ENCODE data around the gene PIGK.

PIGK gene

DNA sequence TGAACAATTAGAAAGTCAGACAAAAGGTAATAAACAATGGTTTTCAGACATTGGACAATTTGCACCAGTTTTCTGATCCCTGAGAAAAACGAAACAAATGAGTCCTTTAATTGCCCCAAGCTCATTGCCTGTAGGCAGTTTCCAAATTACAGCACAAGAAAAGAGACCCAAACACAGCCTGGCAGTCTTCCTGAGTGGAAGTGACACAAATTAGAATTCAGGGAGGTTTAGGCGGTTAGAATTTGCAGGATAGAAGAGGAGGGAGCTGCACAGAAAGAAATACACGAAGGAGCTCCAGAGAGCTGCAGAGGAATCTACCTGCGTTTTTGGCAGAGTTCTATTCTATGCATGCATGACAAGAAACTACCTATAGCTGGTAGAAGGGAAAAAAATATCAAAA, 115.7 kb downstream of the PIGK start:
- ATAC-seq = no peak
- no peak for TF ChIP-seq ZNF8 (CRISPR knock-in tag; IDR thresholded peaks at IDR 0.05)
- TF ChIP-seq, protein P1, sequence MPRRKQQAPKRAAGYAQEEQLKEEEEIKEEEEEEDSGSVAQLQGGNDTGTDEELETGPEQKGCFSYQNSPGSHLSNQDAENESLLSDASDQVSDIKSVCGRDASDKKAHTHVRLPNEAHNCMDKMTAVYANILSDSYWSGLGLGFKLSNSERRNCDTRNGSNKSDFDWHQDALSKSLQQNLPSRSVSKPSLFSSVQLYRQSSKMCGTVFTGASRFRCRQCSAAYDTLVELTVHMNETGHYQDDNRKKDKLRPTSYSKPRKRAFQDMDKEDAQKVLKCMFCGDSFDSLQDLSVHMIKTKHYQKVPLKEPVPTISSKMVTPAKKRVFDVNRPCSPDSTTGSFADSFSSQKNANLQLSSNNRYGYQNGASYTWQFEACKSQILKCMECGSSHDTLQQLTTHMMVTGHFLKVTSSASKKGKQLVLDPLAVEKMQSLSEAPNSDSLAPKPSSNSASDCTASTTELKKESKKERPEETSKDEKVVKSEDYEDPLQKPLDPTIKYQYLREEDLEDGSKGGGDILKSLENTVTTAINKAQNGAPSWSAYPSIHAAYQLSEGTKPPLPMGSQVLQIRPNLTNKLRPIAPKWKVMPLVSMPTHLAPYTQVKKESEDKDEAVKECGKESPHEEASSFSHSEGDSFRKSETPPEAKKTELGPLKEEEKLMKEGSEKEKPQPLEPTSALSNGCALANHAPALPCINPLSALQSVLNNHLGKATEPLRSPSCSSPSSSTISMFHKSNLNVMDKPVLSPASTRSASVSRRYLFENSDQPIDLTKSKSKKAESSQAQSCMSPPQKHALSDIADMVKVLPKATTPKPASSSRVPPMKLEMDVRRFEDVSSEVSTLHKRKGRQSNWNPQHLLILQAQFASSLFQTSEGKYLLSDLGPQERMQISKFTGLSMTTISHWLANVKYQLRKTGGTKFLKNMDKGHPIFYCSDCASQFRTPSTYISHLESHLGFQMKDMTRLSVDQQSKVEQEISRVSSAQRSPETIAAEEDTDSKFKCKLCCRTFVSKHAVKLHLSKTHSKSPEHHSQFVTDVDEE (CRISPR knock-in tag; IDR thresholded peaks at IDR 0.05) = no peak
- TF ChIP-seq ZNF70 (CRISPR knock-in tag; IDR thresholded peaks at IDR 0.05) = no peak
- TF ChIP-seq, protein P2, sequence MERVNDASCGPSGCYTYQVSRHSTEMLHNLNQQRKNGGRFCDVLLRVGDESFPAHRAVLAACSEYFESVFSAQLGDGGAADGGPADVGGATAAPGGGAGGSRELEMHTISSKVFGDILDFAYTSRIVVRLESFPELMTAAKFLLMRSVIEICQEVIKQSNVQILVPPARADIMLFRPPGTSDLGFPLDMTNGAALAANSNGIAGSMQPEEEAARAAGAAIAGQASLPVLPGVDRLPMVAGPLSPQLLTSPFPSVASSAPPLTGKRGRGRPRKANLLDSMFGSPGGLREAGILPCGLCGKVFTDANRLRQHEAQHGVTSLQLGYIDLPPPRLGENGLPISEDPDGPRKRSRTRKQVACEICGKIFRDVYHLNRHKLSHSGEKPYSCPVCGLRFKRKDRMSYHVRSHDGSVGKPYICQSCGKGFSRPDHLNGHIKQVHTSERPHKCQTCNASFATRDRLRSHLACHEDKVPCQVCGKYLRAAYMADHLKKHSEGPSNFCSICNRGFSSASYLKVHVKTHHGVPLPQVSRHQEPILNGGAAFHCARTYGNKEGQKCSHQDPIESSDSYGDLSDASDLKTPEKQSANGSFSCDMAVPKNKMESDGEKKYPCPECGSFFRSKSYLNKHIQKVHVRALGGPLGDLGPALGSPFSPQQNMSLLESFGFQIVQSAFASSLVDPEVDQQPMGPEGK (CRISPR knock-in tag; IDR thresholded peaks at IDR 0.05; ENCODE audit: borderline replicate concordance) = no peak

DNA sequence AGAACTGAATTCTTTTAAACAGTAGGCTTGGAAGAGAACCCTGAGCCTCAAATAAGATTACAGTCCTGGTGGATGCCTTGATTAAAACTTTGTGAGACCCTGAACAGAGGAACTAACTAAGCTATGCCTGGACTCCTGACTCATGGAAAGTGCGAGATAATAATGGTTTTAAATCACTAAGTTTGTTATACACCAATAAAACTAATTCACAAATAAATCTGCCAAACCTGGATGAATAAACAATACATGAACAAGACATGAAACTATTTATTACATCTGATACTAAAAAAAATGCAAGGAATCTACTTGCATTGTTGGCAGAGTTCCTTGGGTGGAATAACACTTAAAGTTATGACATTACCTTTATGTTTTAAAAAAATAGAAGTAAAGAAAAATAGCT, 118.4 kb downstream of the PIGK start:
- TF ChIP-seq, protein P1 (CRISPR knock-in tag; IDR thresholded peaks at IDR 0.05) = no peak
- TF ChIP-seq ISL1 (CRISPR knock-in tag; IDR thresholded peaks at IDR 0.05) (peak; percentile 89), ZNF8 (CRISPR knock-in tag; IDR thresholded peaks at IDR 0.05) (no peak), GLIS3 (CRISPR knock-in tag; IDR thresholded peaks at IDR 0.05) (no peak), BACH2 (CRISPR knock-in tag; IDR thresholded peaks at IDR 0.05; ENCODE audit: borderline replicate concordance) (no peak), ESRRG (CRISPR knock-in tag; IDR thresholded peaks at IDR 0.05) (no peak), TOX (CRISPR knock-in tag; IDR thresholded peaks at IDR 0.05; ENCODE audit: borderline replicate concordance) (no peak)

DNA sequence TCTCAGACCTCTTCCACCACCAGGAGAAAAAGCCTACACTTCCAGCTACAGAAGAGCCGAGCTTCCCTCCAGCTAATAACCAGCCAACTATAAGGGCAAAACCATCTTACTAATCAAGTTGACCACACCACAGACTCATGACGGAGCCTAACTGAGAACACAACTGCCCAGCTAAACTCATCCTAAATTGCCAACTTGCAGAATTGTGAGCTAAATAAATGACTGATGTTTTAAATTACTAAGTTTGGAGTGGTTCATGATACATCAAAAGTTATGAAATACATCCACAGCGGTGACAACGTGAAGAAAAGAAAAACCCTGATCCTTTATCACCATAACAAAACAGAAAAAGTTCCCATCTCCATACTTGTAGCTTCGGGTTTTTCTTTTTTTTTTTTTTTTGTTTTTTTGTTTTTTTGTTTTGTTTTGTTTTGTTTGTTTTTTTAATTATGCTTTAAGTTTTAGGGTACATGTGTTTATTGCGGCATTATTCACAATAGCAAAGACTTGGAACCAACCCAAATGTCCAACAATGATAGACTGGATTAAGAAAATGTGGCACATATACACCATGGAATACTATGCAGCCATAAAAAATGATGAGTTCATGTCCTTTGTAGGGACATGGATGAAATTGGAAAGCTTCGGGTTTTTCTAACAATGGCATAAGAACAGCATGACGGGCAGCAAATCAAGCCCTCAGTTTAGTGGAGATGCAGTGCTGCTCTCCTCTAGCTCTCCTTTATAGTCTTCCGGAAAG, 122.6 kb downstream of the PIGK start:
- ATAC-seq = no peak
- TF ChIP-seq BACH2 (CRISPR knock-in tag; IDR thresholded peaks at IDR 0.05; ENCODE audit: borderline replicate concordance) (no peak), ZNF565 (CRISPR knock-in tag; conservative IDR thresholded peaks at IDR 0.05; ENCODE audit: low read depth) (no peak), ESRRG (CRISPR knock-in tag; IDR thresholded peaks at IDR 0.05) (no peak), RARB (CRISPR knock-in tag; IDR thresholded peaks at IDR 0.05) (no peak), TOX (CRISPR knock-in tag; IDR thresholded peaks at IDR 0.05; ENCODE audit: borderline replicate concordance) (no peak), ZFP3 (CRISPR knock-in tag; IDR thresholded peaks at IDR 0.05) (no peak), ZFP30 (CRISPR knock-in tag; IDR thresholded peaks at IDR 0.05) (no peak), ZNF70 (CRISPR knock-in tag; IDR thresholded peaks at IDR 0.05) (no peak), TCF4 (CRISPR knock-in tag; IDR thresholded peaks at IDR 0.05; ENCODE audit: borderline replicate concordance) (no peak), PPARA (CRISPR knock-in tag; IDR thresholded peaks at IDR 0.05; ENCODE audit: borderline replicate concordance) (no peak)
- TF ChIP-seq, protein P2 (CRISPR knock-in tag; IDR thresholded peaks at IDR 0.05; ENCODE audit: borderline replicate concordance) = no peak
- TF ChIP-seq, protein P3, sequence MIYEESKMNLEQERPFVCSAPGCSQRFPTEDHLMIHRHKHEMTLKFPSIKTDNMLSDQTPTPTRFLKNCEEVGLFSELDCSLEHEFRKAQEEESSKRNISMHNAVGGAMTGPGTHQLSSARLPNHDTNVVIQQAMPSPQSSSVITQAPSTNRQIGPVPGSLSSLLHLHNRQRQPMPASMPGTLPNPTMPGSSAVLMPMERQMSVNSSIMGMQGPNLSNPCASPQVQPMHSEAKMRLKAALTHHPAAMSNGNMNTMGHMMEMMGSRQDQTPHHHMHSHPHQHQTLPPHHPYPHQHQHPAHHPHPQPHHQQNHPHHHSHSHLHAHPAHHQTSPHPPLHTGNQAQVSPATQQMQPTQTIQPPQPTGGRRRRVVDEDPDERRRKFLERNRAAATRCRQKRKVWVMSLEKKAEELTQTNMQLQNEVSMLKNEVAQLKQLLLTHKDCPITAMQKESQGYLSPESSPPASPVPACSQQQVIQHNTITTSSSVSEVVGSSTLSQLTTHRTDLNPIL (CRISPR knock-in tag; IDR thresholded peaks at IDR 0.05; ENCODE audit: low read depth) = no peak
- TF ChIP-seq, protein P4, sequence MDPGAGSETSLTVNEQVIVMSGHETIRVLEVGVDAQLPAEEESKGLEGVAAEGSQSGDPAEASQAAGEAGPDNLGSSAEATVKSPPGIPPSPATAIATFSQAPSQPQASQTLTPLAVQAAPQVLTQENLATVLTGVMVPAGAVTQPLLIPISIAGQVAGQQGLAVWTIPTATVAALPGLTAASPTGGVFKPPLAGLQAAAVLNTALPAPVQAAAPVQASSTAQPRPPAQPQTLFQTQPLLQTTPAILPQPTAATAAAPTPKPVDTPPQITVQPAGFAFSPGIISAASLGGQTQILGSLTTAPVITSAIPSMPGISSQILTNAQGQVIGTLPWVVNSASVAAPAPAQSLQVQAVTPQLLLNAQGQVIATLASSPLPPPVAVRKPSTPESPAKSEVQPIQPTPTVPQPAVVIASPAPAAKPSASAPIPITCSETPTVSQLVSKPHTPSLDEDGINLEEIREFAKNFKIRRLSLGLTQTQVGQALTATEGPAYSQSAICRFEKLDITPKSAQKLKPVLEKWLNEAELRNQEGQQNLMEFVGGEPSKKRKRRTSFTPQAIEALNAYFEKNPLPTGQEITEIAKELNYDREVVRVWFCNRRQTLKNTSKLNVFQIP (CRISPR knock-in tag; IDR thresholded peaks at IDR 0.05; ENCODE audit: borderline replicate concordance, low read depth) = no peak
- TF ChIP-seq, protein P5, sequence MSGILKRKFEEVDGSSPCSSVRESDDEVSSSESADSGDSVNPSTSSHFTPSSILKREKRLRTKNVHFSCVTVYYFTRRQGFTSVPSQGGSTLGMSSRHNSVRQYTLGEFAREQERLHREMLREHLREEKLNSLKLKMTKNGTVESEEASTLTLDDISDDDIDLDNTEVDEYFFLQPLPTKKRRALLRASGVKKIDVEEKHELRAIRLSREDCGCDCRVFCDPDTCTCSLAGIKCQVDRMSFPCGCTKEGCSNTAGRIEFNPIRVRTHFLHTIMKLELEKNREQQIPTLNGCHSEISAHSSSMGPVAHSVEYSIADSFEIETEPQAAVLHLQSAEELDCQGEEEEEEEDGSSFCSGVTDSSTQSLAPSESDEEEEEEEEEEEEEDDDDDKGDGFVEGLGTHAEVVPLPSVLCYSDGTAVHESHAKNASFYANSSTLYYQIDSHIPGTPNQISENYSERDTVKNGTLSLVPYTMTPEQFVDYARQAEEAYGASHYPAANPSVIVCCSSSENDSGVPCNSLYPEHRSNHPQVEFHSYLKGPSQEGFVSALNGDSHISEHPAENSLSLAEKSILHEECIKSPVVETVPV (CRISPR knock-in tag; IDR thresholded peaks at IDR 0.05) = no peak
- TF ChIP-seq, protein P1 (CRISPR knock-in tag; IDR thresholded peaks at IDR 0.05) = no peak

More for the DNA sequence above, 118.4 kb downstream of the PIGK start:
- ATAC-seq = no peak

All from SK-N-SH treated with all-trans-retinoic acid at 6 μM for 48 hours (cell line).